ENCODE measurements around the gene ITPR3. TPM values are rescaled to one million over a fixed set of nuclear protein-coding genes. Genes with fewer than 3 reads are reported as not detected.
"Not testable (repeated sequence)": the region's sequence is repeated elsewhere in the genome, so short reads cannot be mapped to it uniquely, and the experiment has no call there.

ITPR3 gene
- total RNA-seq, 4 donors from 2014 or later: 11.8 to 25.0 (median 19.6) TPM

- 85 to 92% methylated on average over 7 of the region's 18 CpGs for WGBS, 2 donors (ENCODE audit: low coverage in 1 of 2)
- Histone ChIP-seq H3K4me3 (no peak overlapping the region), H3K9me3 (no peaks in the 10 kb centered on the region), H3K27ac (no peak overlapping the region), H3K4me1 (peaks cover 0 to 18% (median 7%) of the 10 kb centered on the region in 3 donors), H3K36me3 (no peaks in the 10 kb centered on the region), H3K27me3 (peaks cover 27% of the 10 kb centered on the region)
- ATAC-seq: no peak
- no peak for TF ChIP-seq CTCF (IDR thresholded peaks at IDR 0.05)
- TF ChIP-seq EP300 (IDR thresholded peaks at IDR 0.05): no peak
- TF ChIP-seq POLR2AphosphoS5 (IDR thresholded peaks at IDR 0.05): no peak
Measured at GRCh38 chr6:33595001-33595846, 25.9 kb upstream of the ITPR3 start.

- not testable (repeated sequence) for H3K4me3 ChIP-seq, ATAC-seq, H3K4me1 ChIP-seq, H3K36me3 ChIP-seq, H3K9me3 ChIP-seq, H3K27ac ChIP-seq
- H3K27me3 ChIP-seq: peaks cover 32% of the 10 kb centered on the region
- WGBS, 2 donors (ENCODE audit: low coverage in 1 of 2): 100% methylated on average over 3 of the region's 5 CpGs; no CpG with 5 or more reads in 1 of the 2 donors
Measured at GRCh38 chr6:33596894-33597293, 24.2 kb upstream of the ITPR3 start.

- no peak for ATAC-seq
- no peaks in the 10 kb centered on the region for H3K36me3 ChIP-seq
- 20 to 67% methylated on average over 2 of the region's 4 CpGs for WGBS, 2 donors (ENCODE audit: low coverage in 1 of 2)
- TF ChIP-seq POLR2A (IDR thresholded peaks at IDR 0.05) (no peak), EP300 (IDR thresholded peaks at IDR 0.05) (no peak)
- no peak overlapping the region for H3K27ac ChIP-seq
- H3K4me3 ChIP-seq: no peak overlapping the region
- H3K9me3 ChIP-seq: no peaks in the 10 kb centered on the region
- H3K27me3 ChIP-seq: peaks cover 29% of the 10 kb centered on the region
- peaks cover 0 to 7% (median 0%) of the 10 kb centered on the region in 3 donors for H3K4me1 ChIP-seq
Measured at GRCh38 chr6:33597551-33598322, 23.4 kb upstream of the ITPR3 start.

- H3K27me3 ChIP-seq: peaks cover 14% of the 10 kb centered on the region
- WGBS, 2 donors (ENCODE audit: low coverage in 1 of 2): 25 to 80% methylated on average over 1 to 4 of the region's 9 CpGs
- TF ChIP-seq CTCF (IDR thresholded peaks at IDR 0.05) (no peak), POLR2AphosphoS5 (IDR thresholded peaks at IDR 0.05) (no peak), EP300 (IDR thresholded peaks at IDR 0.05) (no peak), POLR2A (IDR thresholded peaks at IDR 0.05) (no peak)
- H3K4me1 ChIP-seq: no peaks in the 10 kb centered on the region
- H3K27ac ChIP-seq: no peak overlapping the region
- no peak for ATAC-seq
- no peak overlapping the region for H3K4me3 ChIP-seq
- H3K9me3 ChIP-seq: peaks cover 0 to 8% (median 0%) of the 10 kb centered on the region in 3 donors
- no peaks in the 10 kb centered on the region for H3K36me3 ChIP-seq
Measured at GRCh38 chr6:33599413-33599938, 21.6 kb upstream of the ITPR3 start.

GRCh38 chr6:33600761-33601160, 20.4 kb upstream of the ITPR3 start:
- H3K36me3 ChIP-seq: no peaks in the 10 kb centered on the region
- TF ChIP-seq EP300 (IDR thresholded peaks at IDR 0.05): no peak
- no peak for TF ChIP-seq POLR2A (IDR thresholded peaks at IDR 0.05)
- H3K27me3 ChIP-seq: peaks cover 6% of the 10 kb centered on the region
- H3K9me3 ChIP-seq: peaks cover 0 to 15% (median 0%) of the 10 kb centered on the region in 3 donors
- no peaks in the 10 kb centered on the region for H3K4me1 ChIP-seq
- no peak for ATAC-seq
- H3K4me3 ChIP-seq: no peak overlapping the region
- no peak overlapping the region for H3K27ac ChIP-seq
- WGBS, 2 donors (ENCODE audit: low coverage in 1 of 2): 93 to 100% methylated on average over 1 to 3 of the region's 6 CpGs

- H3K27ac ChIP-seq: no peak overlapping the region
Measured at GRCh38 chr6:33602180-33602579, 18.9 kb upstream of the ITPR3 start.

More at GRCh38 chr6:33602180-33602579, 18.9 kb upstream of the ITPR3 start:
- ATAC-seq: no peak
- TF ChIP-seq CTCF (IDR thresholded peaks at IDR 0.05): no peak
- TF ChIP-seq POLR2A (IDR thresholded peaks at IDR 0.05): no peak
- TF ChIP-seq POLR2AphosphoS5 (IDR thresholded peaks at IDR 0.05): no peak
- TF ChIP-seq EP300 (IDR thresholded peaks at IDR 0.05): no peak
- Histone ChIP-seq H3K4me3 (no peak overlapping the region), H3K36me3 (no peaks in the 10 kb centered on the region), H3K4me1 (peaks cover 0 to 3% (median 0%) of the 10 kb centered on the region in 3 donors), H3K27me3 (peaks cover 6% of the 10 kb centered on the region), H3K9me3 (peaks cover 0 to 15% (median 0%) of the 10 kb centered on the region in 3 donors)
- 5 to 14% methylated on average over 2 of the region's 2 CpGs for WGBS, 2 donors (ENCODE audit: low coverage in 1 of 2)
